GM12872 (cell line): ENCODE measurements around the gene NOL4L.

Source experiments
- TF ChIP-seq, protein P1 (sequence below): IDR thresholded peaks from 3 replicates; pipeline ENCODE4 v1.5.1; 2011; ENCODE audit warnings: low read depth, mild to moderate bottlenecking, low read length, moderate library complexity; ENCODE audit not compliant: insufficient read depth

The NOL4L gene

GRCh38 chr20:32607727-32608663 lies 22.9 kb upstream of the NOL4L start:
- TF ChIP-seq, protein P1, sequence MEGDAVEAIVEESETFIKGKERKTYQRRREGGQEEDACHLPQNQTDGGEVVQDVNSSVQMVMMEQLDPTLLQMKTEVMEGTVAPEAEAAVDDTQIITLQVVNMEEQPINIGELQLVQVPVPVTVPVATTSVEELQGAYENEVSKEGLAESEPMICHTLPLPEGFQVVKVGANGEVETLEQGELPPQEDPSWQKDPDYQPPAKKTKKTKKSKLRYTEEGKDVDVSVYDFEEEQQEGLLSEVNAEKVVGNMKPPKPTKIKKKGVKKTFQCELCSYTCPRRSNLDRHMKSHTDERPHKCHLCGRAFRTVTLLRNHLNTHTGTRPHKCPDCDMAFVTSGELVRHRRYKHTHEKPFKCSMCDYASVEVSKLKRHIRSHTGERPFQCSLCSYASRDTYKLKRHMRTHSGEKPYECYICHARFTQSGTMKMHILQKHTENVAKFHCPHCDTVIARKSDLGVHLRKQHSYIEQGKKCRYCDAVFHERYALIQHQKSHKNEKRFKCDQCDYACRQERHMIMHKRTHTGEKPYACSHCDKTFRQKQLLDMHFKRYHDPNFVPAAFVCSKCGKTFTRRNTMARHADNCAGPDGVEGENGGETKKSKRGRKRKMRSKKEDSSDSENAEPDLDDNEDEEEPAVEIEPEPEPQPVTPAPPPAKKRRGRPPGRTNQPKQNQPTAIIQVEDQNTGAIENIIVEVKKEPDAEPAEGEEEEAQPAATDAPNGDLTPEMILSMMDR: no peak

- TF ChIP-seq, protein P1: no peak
Measured at GRCh38 chr20:32607324-32607723, 22.2 kb upstream of the NOL4L start.

DNA sequence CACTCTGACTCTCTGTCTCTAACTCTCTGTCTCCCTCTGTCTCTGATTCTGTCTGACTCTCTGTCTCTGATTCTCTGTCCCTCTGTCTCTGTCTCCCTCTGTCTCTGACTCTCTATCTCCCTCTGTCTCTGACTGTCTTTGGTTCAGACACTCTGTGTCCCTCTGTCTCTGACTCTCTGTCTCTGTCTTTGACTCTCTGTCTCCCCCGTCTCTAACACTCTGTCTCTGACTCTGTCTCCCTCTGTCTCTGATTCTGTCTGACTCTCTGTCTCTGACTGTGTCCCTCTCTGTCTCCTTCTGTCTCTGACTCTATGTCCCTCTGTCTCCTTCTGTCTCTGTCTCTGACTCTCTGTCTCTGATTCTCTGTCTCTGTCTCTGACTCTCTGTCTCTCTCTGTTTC lies 21.7 kb upstream of the NOL4L start:
- TF ChIP-seq, protein P1: no peak

- TF ChIP-seq, protein P1: no peak
Measured at GRCh38 chr20:32606107-32606506, 21.0 kb upstream of the NOL4L start.

- TF ChIP-seq, protein P1: no peak
Measured at GRCh38 chr20:32605167-32605656, 20.1 kb upstream of the NOL4L start.

- TF ChIP-seq, protein P1: no peak
Measured at GRCh38 chr20:32603046-32603726, 18.1 kb upstream of the NOL4L start.

DNA sequence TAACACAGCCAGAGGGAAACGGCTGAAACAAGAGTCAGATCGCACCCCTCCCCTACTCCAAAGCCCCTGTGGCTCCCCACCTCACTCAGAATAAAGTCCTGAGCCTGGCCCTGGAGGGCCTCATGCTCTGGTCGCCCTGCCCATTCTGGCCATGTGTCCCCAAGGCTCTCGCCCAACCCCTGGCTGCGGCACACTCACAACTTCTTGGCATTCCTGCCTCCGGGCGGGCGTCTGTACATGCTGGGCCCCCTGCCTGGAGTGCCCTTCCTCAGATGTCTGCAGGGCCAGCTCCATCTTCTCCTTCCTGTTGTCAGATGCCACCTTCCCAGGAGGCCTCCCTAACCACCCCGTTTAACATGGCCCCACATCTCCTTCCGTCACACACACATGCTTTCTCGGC lies 17.1 kb upstream of the NOL4L start:
- TF ChIP-seq, protein P1: no peak
